Stimulated activated CD4-positive, alpha-beta T cell treated with anti-CD3 and anti-CD28 coated beads, Interleukin-2, amount 100 ng/mL, for 4 hours (primary cell): ENCODE results near the gene ENDOD1.

ENCODE experiments used
- DNase-seq: peaks from one replicate; pipeline ENCODE4 v3.0.0-alpha.2; 2020; ENCODE audit warnings: low read depth

ENDOD1 gene

GRCh38 chr11:95175818-95176380 is 86.3 kb downstream of the ENDOD1 start:
- no peak for DNase-seq
